Lower leg skin (tissue), 4 donors: Measurements from ENCODE around the gene NUDT22. TPM values are rescaled to one million over a fixed set of nuclear protein-coding genes. Genes with fewer than 3 reads are reported as not detected.

Experiments
- DNase-seq, 2 donors: peaks; one replicate each; pipeline ENCODE4 v3.0.0-alpha.2; 2019; ENCODE audit warnings: low spot score in 2 of 2
- H3K4me3 ChIP-seq: fragments of 200-600 bp; sonication (generic); 2 replicates; pipeline ENCODE4 v1.5.1; 2017; ENCODE audit warnings: mild to moderate bottlenecking, low read depth; ENCODE audit not compliant: poor library complexity, severe bottlenecking
- POLR2A ChIP-seq, 2 donors: fragments of 450-650 bp; IDR thresholded peaks; one replicate each; pipeline ENCODE4 v1.6.1; 2016 to 2017; ENCODE audit warnings: antibody characterized with exemption in 2 of 2, mild to moderate bottlenecking in 1 of 2, moderate library complexity in 1 of 2
- WGBS, 2 donors: methylation state at CpG; one replicate each; pipeline ENCODE4 v1.1.5; 2018; 5-methylcytosine and 5-hydroxymethylcytosine counted together
- intact Hi-C: fragments of 100-400 bp; cut with DNase I; formaldehyde crosslinking; loops from one replicate; pipeline ENCODE4 v1.15.0; 2023; ENCODE audit warnings: low total_unique reads
- total RNA-seq, 4 donors: library from RNA; depleted of rRNA; stranded (reverse); fragments of >200 nt; gene quantifications; one replicate each; pipeline ENCODE4 v1.1.0, GENCODE V29; 2016
- TF ChIP-seq, protein P1 (sequence below), 3 donors: fragments of 450-650 bp; IDR thresholded peaks; one replicate each; pipeline ENCODE4 v1.5.1; 2016; ENCODE audit warnings: antibody characterized with exemption in 3 of 3, mild to moderate bottlenecking in 3 of 3, moderate library complexity in 2 of 3

The NUDT22 gene, protein sequence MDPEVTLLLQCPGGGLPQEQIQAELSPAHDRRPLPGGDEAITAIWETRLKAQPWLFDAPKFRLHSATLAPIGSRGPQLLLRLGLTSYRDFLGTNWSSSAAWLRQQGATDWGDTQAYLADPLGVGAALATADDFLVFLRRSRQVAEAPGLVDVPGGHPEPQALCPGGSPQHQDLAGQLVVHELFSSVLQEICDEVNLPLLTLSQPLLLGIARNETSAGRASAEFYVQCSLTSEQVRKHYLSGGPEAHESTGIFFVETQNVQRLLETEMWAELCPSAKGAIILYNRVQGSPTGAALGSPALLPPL
- 10 to 100 TPM; 44.7 to 75.6 (median 68.3) TPM for total RNA-seq

DNA sequence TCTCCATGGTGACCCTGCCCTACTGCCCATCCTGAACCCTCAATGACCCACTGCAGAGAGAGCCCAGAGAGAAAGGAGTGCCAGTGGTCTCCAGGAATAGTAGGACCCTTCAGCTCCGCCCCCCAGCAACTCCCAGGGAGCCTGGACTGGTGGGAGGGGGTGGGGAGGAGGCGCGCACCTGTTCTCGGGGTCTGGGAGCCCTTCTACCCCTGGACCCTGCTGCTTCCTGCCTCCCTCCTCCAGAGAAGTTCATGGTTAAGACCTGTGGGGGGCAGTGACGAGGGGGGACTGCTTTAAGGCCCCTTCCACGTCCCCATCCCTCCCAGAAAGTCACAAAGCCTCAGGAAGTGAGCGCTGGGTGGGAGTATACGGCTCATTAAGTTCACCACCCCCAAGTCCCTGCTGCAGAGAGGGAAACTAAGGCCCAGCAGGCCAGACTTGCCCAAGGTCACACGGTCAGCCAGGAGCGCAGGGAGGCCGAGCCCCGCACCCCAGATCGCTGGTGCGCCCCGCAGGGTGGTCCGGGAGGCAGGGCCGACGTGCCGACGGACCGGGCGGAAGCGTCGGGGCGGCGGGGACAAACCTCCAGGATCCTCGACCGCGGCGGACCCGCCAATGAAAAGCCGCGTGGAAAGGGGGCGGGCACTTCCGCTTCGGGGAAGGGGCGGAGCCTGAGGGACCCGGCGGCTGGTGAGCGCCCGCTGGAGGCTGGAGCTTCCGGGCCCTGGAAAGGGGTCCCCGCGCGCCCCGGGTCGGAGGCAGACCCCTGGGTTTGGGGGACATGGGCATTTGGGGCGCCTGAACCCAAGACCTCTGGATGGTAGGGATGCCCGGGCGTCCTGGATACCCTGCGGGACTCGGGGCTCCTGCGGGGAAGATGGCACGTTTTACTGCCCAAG is at the start of gene NUDT22, which contains the start of gene TRPT1:
TSS of gene NUDT22 (plus strand) at position 667 of the 899 bp plus-strand sequence. CDS start 379 bp downstream, outside the sequence.
TSS of gene TRPT1 (minus strand) at position 579 of the 899 bp plus-strand sequence. CDS start at position 253, 326 bp downstream.
- TF ChIP-seq, protein P1, sequence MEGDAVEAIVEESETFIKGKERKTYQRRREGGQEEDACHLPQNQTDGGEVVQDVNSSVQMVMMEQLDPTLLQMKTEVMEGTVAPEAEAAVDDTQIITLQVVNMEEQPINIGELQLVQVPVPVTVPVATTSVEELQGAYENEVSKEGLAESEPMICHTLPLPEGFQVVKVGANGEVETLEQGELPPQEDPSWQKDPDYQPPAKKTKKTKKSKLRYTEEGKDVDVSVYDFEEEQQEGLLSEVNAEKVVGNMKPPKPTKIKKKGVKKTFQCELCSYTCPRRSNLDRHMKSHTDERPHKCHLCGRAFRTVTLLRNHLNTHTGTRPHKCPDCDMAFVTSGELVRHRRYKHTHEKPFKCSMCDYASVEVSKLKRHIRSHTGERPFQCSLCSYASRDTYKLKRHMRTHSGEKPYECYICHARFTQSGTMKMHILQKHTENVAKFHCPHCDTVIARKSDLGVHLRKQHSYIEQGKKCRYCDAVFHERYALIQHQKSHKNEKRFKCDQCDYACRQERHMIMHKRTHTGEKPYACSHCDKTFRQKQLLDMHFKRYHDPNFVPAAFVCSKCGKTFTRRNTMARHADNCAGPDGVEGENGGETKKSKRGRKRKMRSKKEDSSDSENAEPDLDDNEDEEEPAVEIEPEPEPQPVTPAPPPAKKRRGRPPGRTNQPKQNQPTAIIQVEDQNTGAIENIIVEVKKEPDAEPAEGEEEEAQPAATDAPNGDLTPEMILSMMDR (IDR thresholded peaks at IDR 0.05): no peak
- peak in 1 of 2 donors; percentile 57 for TF ChIP-seq POLR2A (IDR thresholded peaks at IDR 0.05)
- peak; percentile 89 to 99 for DNase-seq
- intact Hi-C loops: no loop called here
- WGBS, 2 donors: 0 to 1% methylated on average over 23 to 34 of the region's 54 CpGs
- peak within 1 kb of the TSS; percentile 72 for H3K4me3 ChIP-seq

DNA sequence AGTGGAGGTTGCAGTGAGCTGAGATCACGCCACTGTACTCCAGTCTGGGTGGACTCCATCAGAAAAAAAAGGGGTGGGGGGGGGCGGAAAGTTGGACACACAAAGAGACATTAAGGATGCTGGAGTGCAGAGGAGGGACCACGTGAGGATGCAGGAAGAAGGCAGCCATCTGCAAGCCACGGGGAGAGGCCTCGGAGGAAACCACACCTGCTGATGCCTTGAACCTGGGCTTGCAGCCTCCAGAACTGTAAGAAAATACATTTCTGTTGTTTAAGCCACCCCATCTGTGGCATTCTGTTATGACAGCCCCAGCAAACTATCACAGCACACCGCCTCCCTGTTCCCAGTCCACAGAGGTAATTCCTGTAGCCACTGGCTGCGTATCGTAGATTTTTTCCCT is 49.3 kb upstream of the NUDT22 start:
- no peak for DNase-seq
- intact Hi-C loops: no loop called here
- 88 to 91% methylated on average over 8 of the region's 8 CpGs for WGBS, 2 donors
- H3K4me3 ChIP-seq: no peak overlapping the region
- no peak for TF ChIP-seq POLR2A (IDR thresholded peaks at IDR 0.05)
- TF ChIP-seq, protein P1 (IDR thresholded peaks at IDR 0.05): no peak

DNA sequence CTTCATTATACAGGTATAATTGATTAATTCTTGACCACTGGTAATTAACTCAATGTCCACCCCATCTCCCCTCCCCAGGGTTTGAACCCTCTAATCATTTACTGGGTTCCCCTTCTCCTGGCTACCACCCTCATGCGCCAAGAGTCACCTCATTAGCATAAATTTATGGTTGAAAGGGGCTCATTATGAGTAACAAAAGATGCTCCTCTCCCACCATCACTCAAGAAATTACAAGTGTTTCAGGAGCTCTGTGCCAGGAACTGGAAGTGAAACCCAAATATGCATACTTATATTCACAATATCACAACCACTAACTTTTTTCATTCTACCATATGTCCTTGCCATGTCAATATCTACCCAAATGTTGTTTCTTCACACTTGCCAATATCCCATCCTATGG is 47.9 kb upstream of the NUDT22 start:
- intact Hi-C loops: no loop called here
- no peak for DNase-seq
- no peak for TF ChIP-seq POLR2A (IDR thresholded peaks at IDR 0.05)
- TF ChIP-seq, protein P1 (IDR thresholded peaks at IDR 0.05): no peak
- WGBS, 2 donors: 100% methylated on average over 1 of the region's 1 CpG
- H3K4me3 ChIP-seq: no peak overlapping the region

DNA sequence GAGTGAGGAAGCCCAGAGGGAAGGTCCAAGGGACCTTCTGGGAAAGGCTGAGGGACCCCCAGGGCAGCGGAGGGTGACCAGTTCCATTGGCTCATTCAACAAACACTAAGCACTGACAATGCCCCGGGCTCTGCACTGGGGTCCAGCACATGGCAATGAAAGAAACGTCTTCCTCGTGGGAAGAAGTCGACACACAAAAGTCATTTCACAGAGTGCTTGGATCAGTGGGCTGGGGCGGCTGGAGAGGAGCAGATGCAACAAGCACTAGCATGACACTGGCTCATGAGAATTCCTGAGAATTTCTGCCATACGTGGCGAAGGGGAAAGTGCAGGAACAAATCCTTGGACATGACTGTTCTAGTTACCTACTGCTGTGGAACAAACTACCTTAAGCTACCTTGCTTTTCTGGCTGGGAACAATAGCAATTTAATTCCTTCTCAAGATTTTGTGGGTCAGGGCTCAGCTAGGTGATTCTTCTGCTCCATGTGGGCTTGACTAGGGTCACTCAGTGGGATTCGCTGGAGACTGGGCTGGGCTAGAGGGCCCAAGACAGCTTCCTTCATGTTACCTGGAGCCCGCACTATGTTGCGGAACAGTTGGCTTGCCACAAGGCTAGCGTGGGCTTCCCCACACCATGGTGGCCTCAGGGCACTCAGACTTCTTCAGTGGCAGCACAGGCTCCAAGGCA is 47.0 kb upstream of the NUDT22 start:
- WGBS, 2 donors: 91 to 92% methylated on average over 10 to 12 of the region's 12 CpGs
- H3K4me3 ChIP-seq: no peak overlapping the region
- no peak for DNase-seq
- TF ChIP-seq, protein P1 (IDR thresholded peaks at IDR 0.05): no peak
- TF ChIP-seq POLR2A (IDR thresholded peaks at IDR 0.05): no peak
- intact Hi-C loops: no loop called here

DNA sequence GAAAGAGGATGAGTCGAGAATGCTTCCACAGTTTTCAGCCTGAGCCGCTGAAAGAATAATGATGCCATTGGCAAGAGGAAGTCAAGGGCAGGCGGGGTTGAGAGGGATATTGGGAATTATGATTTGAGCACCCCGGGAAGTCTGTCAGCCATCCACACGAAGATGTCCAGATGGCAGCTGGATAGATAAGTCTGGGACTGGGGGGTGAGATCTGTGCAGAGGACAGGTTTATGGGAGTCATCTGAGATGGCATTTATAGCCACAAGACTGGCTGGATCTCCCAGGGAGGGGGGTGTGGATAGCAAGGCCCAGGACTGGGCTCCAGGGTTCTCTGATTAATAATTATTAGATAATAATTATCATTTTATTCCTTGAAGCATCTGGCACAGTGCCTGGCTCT is 45.2 kb upstream of the NUDT22 start:
- H3K4me3 ChIP-seq: no peak overlapping the region
- intact Hi-C loops: no loop called here
- TF ChIP-seq, protein P1 (IDR thresholded peaks at IDR 0.05): no peak
- WGBS, 2 donors: 58 to 60% methylated on average over 5 of the region's 5 CpGs
- DNase-seq: no peak
